H1 (cell line): ENCODE results near the gene LAMTOR5. TPM values are rescaled to one million over a fixed set of nuclear protein-coding genes. Genes with fewer than 3 reads are reported as not detected.

Experiments
- NRF1 ChIP-seq: IDR thresholded peaks from 2 replicates; pipeline ENCODE4 v1.6.1; 2011; ENCODE audit warnings: mild to moderate bottlenecking, low read depth, low read length, improper control_type of control experiment
- ZNF274 ChIP-seq: IDR thresholded peaks from 2 replicates; pipeline ENCODE4 v1.7.0; 2012; ENCODE audit warnings: low read length, borderline replicate concordance; ENCODE audit errors: extremely low read depth
- polyA plus RNA-seq, 7 experiments: library from polyadenylated mRNA; depleted of rRNA in 3 of 7; stranded (reverse) in 5 of 7; unstranded in 2 of 7; fragments of >200 nt in 5 of 7; fragments of 200-250 nt in 2 of 7; gene quantifications; 1 replicate in 5 of 7; 2 replicates in 1 of 7; 4 replicates in 1 of 7; pipeline versions ENCODE4 v1.2.1 to v1.2.3, GENCODE V29; 2011 to 2013; ENCODE audit warnings: missing spikeins in 2 of 7, mixed read lengths in 2 of 7
- total RNA-seq: library from RNA; stranded (reverse); fragmentation: NEBNext Ultra II Directional; extraction: Animal tissue kit (Norgen Biotek cat#: 25700); gene quantifications from 2 replicates; pipeline ENCODE4 v1.2.1, GENCODE V29; 2021
- TF ChIP-seq, protein P1 (sequence below): IDR thresholded peaks from 2 replicates; pipeline ENCODE4 v1.6.1; 2012; ENCODE audit warnings: low read length, inconsistent platforms

LAMTOR5 gene
- total and polyA plus RNA-seq, 2 of the 8 experiments (the other 6 are each of a cell fraction or from before 2014, with no cell fraction given): 84.4 to 297 TPM

- TF ChIP-seq NRF1 (no peak), ZNF274 (no peak)
- TF ChIP-seq, protein P1, sequence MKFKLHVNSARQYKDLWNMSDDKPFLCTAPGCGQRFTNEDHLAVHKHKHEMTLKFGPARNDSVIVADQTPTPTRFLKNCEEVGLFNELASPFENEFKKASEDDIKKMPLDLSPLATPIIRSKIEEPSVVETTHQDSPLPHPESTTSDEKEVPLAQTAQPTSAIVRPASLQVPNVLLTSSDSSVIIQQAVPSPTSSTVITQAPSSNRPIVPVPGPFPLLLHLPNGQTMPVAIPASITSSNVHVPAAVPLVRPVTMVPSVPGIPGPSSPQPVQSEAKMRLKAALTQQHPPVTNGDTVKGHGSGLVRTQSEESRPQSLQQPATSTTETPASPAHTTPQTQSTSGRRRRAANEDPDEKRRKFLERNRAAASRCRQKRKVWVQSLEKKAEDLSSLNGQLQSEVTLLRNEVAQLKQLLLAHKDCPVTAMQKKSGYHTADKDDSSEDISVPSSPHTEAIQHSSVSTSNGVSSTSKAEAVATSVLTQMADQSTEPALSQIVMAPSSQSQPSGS: no peak
Observed at GRCh38 chr1:110444561-110444960, 37.1 kb upstream of the LAMTOR5 start (continued).
